OCI-LY3 (cell line): ENCODE data around the gene TMEM255B.
"Not testable (repeated sequence)": the region's sequence is repeated elsewhere in the genome, so short reads cannot be mapped to it uniquely, and the experiment has no call there.

Source experiments
- H2AFZ ChIP-seq: fragments of 200-600, 300-600 bp; shearing (Covaris generic); 2 replicates; pipeline ENCODE4 v1.6.0; 2014; ENCODE audit warnings: antibody characterized with exemption, low read depth, low read length
- H3K27ac ChIP-seq: fragments of 200-600, 300-600 bp; sonication (generic); 2 replicates; pipeline ENCODE4 v1.5.1; 2014; ENCODE audit warnings: mild to moderate bottlenecking, low read length, moderate library complexity, mixed read lengths
- H3K27me3 ChIP-seq: fragments of 200-600, 300-600 bp; sonication (generic); 2 replicates; pipeline ENCODE4 v1.6.1; 2014; ENCODE audit warnings: low read depth, low read length, mixed read lengths
- H3K36me3 ChIP-seq: fragments of 200-600, 300-600 bp; sonication (generic); replicated peaks from 2 replicates; pipeline ENCODE3; 2014; ENCODE audit warnings: low read depth, low read length, mixed read lengths
- H3K4me1 ChIP-seq: fragments of 300-600, 200-600 bp; sonication (generic); 2 replicates; pipeline ENCODE4 v1.6.1; 2014; ENCODE audit warnings: low read length, mixed read lengths
- H3K4me2 ChIP-seq: fragments of 200-600, 300-600 bp; sonication (generic); 2 replicates; pipeline ENCODE4 v1.6.1; 2014; ENCODE audit warnings: low read length, mixed read lengths
- H3K4me3 ChIP-seq: fragments of 300-600, 200-600 bp; sonication (generic); 2 replicates; pipeline ENCODE4 v1.5.1; 2014; ENCODE audit warnings: antibody characterized with exemption, mild to moderate bottlenecking, low read length, moderate library complexity
- H3K79me2 ChIP-seq: fragments of 300-600, 200-600 bp; shearing (Covaris generic); 2 replicates; pipeline ENCODE4 v1.6.1; 2014; ENCODE audit warnings: mild to moderate bottlenecking, low read length, mixed read lengths
- H3K9ac ChIP-seq: fragments of 300-600, 200-600 bp; shearing (Covaris generic); 2 replicates; pipeline ENCODE4 v1.6.0; 2014; ENCODE audit warnings: mild to moderate bottlenecking, low read length, moderate library complexity
- H3K9me3 ChIP-seq: fragments of 200-600, 300-600 bp; shearing (Covaris generic); 2 replicates; pipeline ENCODE4 v1.6.1; 2014; ENCODE audit warnings: low read length, mixed read lengths; ENCODE audit not compliant: insufficient read depth
- H4K20me1 ChIP-seq: fragments of 200-600, 300-600 bp; sonication (generic); 2 replicates; pipeline ENCODE4 v1.6.1; 2016; ENCODE audit warnings: low read length, mixed read lengths; ENCODE audit not compliant: insufficient read depth
- EZH2phosphoT487 ChIP-seq: fragments of 200-600 bp; shearing (Covaris generic); IDR thresholded peaks from 2 replicates; pipeline ENCODE4 v1.6.1; 2018; ENCODE audit warnings: antibody characterized with exemption, mixed run types, low read depth
- TF ChIP-seq, protein P1 (sequence below): fragments of 200-600, 300-600 bp; sonication (generic); IDR thresholded peaks from 2 replicates; pipeline ENCODE4 v1.5.1; 2014; ENCODE audit warnings: antibody characterized with exemption, low read length, low read depth

Gene TMEM255B

DNA sequence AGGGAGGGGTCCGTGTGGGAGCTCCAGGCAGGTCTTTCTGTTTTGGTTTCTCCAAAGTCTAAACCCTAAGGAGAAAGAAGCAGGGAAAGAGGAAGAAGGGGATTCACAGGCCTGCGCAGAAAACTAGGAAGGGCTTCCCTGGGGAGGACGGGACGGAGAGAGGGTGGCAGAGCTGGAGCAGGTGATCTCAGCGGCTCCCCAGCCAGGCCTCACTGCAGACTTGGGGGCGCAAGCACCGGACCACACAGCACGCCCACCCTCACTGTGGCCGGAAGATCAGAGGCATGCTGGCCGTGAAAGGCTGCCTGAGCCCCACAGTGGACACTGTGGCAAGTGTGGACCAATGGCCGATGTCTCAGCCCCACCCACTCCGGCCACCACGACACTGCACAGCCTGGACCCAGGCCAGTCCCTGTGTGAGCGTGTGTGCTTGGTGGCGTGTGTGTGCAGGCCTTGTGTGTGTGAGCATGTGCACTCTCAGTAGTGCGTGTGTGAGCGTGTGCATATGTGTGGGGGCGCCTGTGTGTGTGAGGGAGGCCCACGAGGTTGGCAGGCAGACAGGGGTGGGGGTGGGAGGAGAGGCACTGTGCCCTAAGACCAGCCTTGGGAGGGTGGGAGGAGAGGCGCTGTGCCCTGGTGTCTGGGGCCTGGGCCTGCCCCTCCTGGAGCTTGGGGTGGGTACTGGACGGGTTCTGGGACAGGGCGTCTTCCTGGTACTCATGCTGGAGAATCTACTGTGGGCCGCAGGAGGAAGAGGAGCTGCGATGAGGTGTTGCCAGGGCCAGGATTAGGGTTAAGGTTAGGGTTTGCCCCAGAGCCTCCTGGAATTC lies 15.4 kb upstream of the TMEM255B start:
- no peak overlapping the region for H3K27ac ChIP-seq
- no peaks in the 10 kb centered on the region for H3K36me3 ChIP-seq
- H3K79me2 ChIP-seq: no peaks in the 10 kb centered on the region
- no peaks in the 10 kb centered on the region for H3K27me3 ChIP-seq
- no peak overlapping the region for H3K4me3 ChIP-seq
- no peak overlapping the region for H2AFZ ChIP-seq
- H3K4me1 ChIP-seq: no peaks in the 10 kb centered on the region
- H3K9me3 ChIP-seq: no peaks in the 10 kb centered on the region
- H3K4me2 ChIP-seq: no peak overlapping the region
- no peaks in the 10 kb centered on the region for H4K20me1 ChIP-seq
- no peak overlapping the region for H3K9ac ChIP-seq
- no peak for TF ChIP-seq EZH2phosphoT487
- TF ChIP-seq, protein P1, sequence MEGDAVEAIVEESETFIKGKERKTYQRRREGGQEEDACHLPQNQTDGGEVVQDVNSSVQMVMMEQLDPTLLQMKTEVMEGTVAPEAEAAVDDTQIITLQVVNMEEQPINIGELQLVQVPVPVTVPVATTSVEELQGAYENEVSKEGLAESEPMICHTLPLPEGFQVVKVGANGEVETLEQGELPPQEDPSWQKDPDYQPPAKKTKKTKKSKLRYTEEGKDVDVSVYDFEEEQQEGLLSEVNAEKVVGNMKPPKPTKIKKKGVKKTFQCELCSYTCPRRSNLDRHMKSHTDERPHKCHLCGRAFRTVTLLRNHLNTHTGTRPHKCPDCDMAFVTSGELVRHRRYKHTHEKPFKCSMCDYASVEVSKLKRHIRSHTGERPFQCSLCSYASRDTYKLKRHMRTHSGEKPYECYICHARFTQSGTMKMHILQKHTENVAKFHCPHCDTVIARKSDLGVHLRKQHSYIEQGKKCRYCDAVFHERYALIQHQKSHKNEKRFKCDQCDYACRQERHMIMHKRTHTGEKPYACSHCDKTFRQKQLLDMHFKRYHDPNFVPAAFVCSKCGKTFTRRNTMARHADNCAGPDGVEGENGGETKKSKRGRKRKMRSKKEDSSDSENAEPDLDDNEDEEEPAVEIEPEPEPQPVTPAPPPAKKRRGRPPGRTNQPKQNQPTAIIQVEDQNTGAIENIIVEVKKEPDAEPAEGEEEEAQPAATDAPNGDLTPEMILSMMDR: no peak

DNA sequence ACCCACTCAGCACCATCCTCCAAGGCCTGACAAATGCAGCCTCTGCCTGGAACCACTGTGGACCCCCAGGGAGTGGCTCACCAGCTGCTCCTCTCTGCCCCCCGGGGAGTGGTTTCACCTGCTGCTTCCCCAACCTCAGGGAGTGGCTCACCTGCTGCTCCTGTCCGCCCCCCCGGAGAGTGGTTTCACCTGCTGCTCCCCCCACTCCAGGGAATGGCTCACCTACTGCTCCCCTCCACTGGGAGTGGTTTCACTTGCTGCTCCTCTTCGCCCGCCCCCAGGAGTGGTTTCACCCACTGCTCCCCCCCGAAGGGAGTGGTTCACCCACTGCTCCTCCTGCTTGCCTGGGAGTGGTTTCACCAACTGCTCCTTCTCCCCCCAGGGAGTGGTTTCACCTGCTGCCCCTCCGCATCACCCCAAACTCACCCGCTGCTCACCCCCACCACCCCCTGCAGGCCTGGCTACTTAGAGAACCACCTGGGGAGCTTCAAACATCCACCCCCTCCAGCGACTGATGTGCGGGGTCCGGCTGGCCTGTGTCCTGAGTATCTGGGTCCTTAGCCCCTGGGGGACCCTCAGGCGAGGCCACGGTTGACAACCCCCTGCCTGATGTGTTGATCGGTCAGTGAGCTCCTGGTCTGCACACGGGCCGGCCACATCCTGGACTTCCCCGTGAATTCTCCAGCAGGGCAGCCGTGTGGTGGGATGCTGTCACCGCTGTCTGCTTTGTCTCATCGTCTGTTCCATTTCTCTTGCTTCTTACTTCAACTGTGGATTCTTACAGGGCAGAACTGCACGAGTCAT lies 14.6 kb upstream of the TMEM255B start:
- H3K79me2 ChIP-seq: no peaks in the 10 kb centered on the region
- no peak overlapping the region for H3K27ac ChIP-seq
- no peaks in the 10 kb centered on the region for H3K9me3 ChIP-seq
- H3K4me1 ChIP-seq: no peaks in the 10 kb centered on the region
- no peaks in the 10 kb centered on the region for H3K36me3 ChIP-seq
- H3K9ac ChIP-seq: no peak overlapping the region
- H3K4me3 ChIP-seq: no peak overlapping the region
- no peak overlapping the region for H3K4me2 ChIP-seq
- H2AFZ ChIP-seq: no peak overlapping the region
- H3K27me3 ChIP-seq: no peaks in the 10 kb centered on the region
- no peaks in the 10 kb centered on the region for H4K20me1 ChIP-seq
- TF ChIP-seq, protein P1: no peak
- no peak for TF ChIP-seq EZH2phosphoT487

DNA sequence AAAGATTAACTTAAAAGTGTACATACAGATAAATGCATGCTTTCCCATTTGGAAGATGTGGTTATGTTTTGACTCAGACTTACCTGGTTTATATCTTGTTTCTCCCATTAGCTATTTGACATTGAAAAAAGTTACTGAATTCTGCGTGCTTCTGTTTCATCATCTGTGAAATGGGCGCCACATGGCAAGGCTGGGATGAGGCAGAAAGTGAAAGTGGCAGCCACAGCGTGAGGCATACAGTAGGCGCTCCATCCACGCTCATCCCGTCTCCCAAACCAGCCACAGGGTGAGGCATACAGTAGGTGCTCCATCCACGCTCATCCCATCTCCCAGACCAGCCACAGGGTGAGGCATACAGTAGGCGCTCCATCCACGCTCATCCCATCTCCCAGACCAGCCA lies 14.0 kb upstream of the TMEM255B start:
- TF ChIP-seq, protein P1: no peak
- TF ChIP-seq EZH2phosphoT487: no peak
- H2AFZ ChIP-seq: no peak overlapping the region
- H3K9me3 ChIP-seq: no peaks in the 10 kb centered on the region
- H3K4me3 ChIP-seq: no peak overlapping the region
- no peaks in the 10 kb centered on the region for H3K4me1 ChIP-seq
- no peaks in the 10 kb centered on the region for H3K79me2 ChIP-seq
- H3K27me3 ChIP-seq: no peaks in the 10 kb centered on the region
- H4K20me1 ChIP-seq: no peaks in the 10 kb centered on the region
- no peak overlapping the region for H3K4me2 ChIP-seq
- H3K9ac ChIP-seq: no peak overlapping the region
- H3K27ac ChIP-seq: no peak overlapping the region
- no peaks in the 10 kb centered on the region for H3K36me3 ChIP-seq

DNA sequence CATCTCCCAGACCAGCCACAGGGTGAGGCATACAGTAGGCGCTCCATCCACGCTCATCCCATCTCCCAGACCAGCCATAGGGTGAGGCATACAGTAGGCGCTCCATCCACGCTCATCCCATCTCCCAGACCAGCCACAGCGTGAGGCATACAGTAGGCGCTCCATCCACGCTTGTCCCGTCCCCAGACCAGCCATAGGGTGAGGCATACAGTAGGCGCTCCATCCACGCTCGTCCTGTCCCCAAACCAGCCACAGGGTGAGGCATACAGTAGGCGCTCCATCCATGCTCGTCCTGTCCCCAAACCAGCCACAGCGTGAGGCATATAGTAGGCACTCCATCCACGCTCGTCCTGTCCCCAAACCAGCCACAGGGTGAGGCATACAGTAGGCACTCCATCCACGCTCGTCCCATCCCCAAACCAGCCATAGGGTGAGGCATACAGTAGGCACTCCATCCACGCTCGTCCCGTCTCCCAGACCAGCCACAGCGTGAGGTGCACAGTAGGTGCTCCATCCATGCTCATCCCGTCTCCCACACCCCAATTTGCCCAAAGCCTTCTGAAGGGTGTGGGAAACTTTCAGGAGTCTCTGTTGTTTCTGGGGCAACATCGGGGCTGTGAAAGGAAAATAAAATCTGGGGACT lies 13.4 kb upstream of the TMEM255B start:
- not testable (repeated sequence) for H3K9ac ChIP-seq, H3K36me3 ChIP-seq

More for the DNA sequence above, 13.4 kb upstream of the TMEM255B start:
- not testable (repeated sequence) for H4K20me1 ChIP-seq, H3K27ac ChIP-seq, H3K4me2 ChIP-seq, H2AFZ ChIP-seq, H3K4me1 ChIP-seq, H3K4me3 ChIP-seq, H3K27me3 ChIP-seq, H3K9me3 ChIP-seq, H3K79me2 ChIP-seq
